Thymus (tissue), 11 donors: ENCODE results near the gene ZNF385B. TPM values are rescaled to one million over a fixed set of nuclear protein-coding genes. Genes with fewer than 3 reads are reported as not detected.
A peak's percentile ranks its signal among the peaks of the same experiment; 100 is the strongest.

Experiments
- DNase-seq, 9 donors: peaks; one replicate each; pipeline ENCODE4 v3.0.0-alpha.2; 2013; ENCODE audit warnings: low spot score in 9 of 9, low read depth in 6 of 9, missing footprints in 1 of 9
- H3K27ac ChIP-seq, 2 donors: one replicate each; pipeline ENCODE4 v1.5.1; 2013; ENCODE audit warnings: control low read depth in 1 of 2, low read depth in 1 of 2, low read length in 1 of 2, mild to moderate bottlenecking in 1 of 2, moderate library complexity in 1 of 2
- H3K27me3 ChIP-seq, 2 donors: one replicate each; pipeline ENCODE4 v1.5.1; 2013; ENCODE audit warnings: low read length in 1 of 2; ENCODE audit not compliant: control insufficient read depth in 2 of 2, insufficient read depth in 1 of 2
- H3K36me3 ChIP-seq, 2 donors: one replicate each; pipeline ENCODE4 v1.5.1; 2013; ENCODE audit warnings: low read length in 1 of 2, mild to moderate bottlenecking in 1 of 2, moderate library complexity in 1 of 2; ENCODE audit not compliant: control insufficient read depth in 2 of 2, insufficient read depth in 2 of 2
- H3K4me1 ChIP-seq, 2 donors: one replicate each; pipeline ENCODE4 v1.5.1; 2013; ENCODE audit warnings: low read length in 2 of 2; ENCODE audit not compliant: control insufficient read depth in 2 of 2, insufficient read depth in 2 of 2
- H3K4me3 ChIP-seq, 2 donors: one replicate each; pipeline ENCODE4 v1.5.1; 2013; ENCODE audit warnings: low read length in 2 of 2, control low read depth in 1 of 2, mild to moderate bottlenecking in 1 of 2
- H3K9me3 ChIP-seq, 2 donors: one replicate each; pipeline ENCODE4 v1.5.1; 2013; ENCODE audit warnings: low read length in 1 of 2, mild to moderate bottlenecking in 1 of 2; ENCODE audit not compliant: control insufficient read depth in 2 of 2, insufficient read depth in 1 of 2
- WGBS: extraction: QIAGEN DNeasy Blood & Tissue Kit; methylation state at CpG from one replicate; pipeline ENCODE4 v1.1.7; 2013; 5-methylcytosine and 5-hydroxymethylcytosine counted together
- polyA plus RNA-seq: library from polyadenylated mRNA; stranded (reverse); fragments of 200-250 nt; gene quantifications from one replicate; pipeline ENCODE4 v1.2.3, GENCODE V29; 2013
- total RNA-seq: library from RNA; stranded (reverse); fragments of 120-200 nt; gene quantifications from one replicate; pipeline ENCODE4 v1.2.4, GENCODE V29; 2013
- donor health status: healthy.

Gene ZNF385B
- total and polyA plus RNA-seq, 2 donors, result 0.14 to 2.0 TPM

DNA sequence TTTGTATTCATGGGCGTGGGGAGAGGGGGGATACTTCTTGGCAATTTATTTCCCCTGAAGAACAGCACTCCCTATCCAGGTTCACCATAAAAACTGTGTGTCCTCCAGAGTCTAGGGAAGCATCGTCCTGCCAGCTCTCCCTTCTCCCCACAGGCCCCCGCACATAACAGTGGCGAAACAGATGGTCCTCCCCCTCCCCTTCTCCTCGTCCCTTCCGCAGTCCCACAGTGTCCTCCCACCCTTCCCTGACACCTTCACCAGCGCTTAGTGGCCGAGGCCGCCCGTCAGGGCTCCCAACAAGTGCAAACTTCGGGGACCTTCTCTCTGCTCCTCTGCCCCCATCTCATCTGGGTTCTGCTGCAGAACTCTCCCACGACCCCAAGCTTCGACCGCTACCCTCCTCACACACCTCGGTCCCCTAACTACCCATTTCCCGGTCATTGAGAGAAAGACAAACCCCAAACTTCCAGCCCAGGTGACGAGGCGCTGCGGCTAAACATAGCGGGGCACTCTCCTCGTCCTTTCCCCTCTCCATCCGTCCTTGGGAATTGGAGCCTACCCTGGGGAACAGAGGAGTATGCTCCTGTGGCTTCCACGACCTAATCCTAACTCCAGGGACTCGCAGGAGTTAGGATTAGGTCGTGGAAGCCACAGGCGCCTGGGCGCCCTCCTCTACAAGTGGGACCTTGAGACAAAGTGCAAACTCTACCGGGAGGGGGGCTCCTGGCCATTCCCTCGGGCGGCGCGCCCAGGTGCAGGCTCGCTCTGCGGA lies 971 bp downstream of the ZNF385B start:
- H3K27me3 ChIP-seq, result peaks cover 36 to 69% of the 10 kb centered on the region in 2 donors
- no peaks in the 10 kb centered on the region for H3K9me3 ChIP-seq
- H3K4me3 ChIP-seq, result peak overlapping the region in 1 of 2 donors; percentile 29
- H3K36me3 ChIP-seq, result no peaks in the 10 kb centered on the region
- H3K4me1 ChIP-seq, result no peaks in the 10 kb centered on the region
- DNase-seq, result no peak
- WGBS, result 6% methylated on average over 34 of the region's 34 CpGs
- no peak overlapping the region for H3K27ac ChIP-seq

DNA sequence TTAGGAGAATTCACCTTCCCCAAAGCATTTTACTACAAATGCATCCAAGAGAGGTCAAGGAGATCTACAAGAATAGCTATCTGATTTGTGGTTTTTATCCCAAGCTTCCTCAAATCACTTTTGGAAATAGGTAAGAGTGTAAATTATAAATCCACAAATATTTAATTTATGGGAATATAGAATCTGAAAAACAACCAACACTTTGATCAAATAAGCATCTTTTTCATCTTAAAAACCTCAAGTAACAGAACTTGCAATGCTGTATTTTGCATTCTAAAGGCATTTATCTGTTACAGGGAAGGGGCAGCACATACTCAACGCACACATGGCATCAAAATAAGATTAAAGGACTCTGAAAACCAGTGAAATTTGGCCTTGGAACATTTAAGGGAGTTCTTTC lies 1.9 kb downstream of the ZNF385B start:
- H3K27me3 ChIP-seq, result peaks cover 36 to 69% of the 10 kb centered on the region in 2 donors
- H3K9me3 ChIP-seq, result no peaks in the 10 kb centered on the region
- H3K36me3 ChIP-seq, result no peaks in the 10 kb centered on the region
- no peak overlapping the region for H3K27ac ChIP-seq
- no peak for DNase-seq
- H3K4me3 ChIP-seq, result no peak overlapping the region
- 82% methylated on average over 1 of the region's 1 CpG for whole genome bisulfite sequencing
- H3K4me1 ChIP-seq, result no peaks in the 10 kb centered on the region

GRCh38 chr2:179857236-179857635 lies 4.2 kb downstream of the ZNF385B start:
- Histone ChIP-seq H3K27ac (no peak overlapping the region), H3K4me1 (no peaks in the 10 kb centered on the region), H3K9me3 (no peaks in the 10 kb centered on the region), H3K4me3 (no peak overlapping the region), H3K27me3 (peaks cover 24 to 48% of the 10 kb centered on the region in 2 donors), H3K36me3 (no peaks in the 10 kb centered on the region)
- 68% methylated on average over 4 of the region's 4 CpGs for WGBS
- DNase-seq, result no peak

DNA sequence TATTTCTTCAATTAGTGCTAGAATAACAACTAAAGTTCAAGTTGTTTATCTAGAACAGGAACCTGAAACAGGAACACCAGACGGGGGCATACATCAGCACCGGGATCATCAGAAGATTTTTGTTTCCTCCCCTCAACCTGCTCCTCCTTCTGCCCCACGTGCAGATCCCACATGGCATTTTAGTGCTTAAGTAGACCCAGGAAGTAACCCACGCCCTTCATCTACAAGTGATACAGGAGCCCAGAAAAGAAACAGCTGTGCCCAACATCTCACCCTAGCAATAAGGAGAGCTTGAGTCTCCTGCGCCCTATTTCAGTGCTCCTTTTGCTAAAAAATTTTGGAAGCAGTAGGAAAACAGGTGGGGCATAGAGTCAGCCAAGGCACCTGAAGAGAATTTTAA lies 5.2 kb downstream of the ZNF385B start:
- Histone ChIP-seq H3K36me3 (no peaks in the 10 kb centered on the region), H3K9me3 (no peaks in the 10 kb centered on the region), H3K27ac (no peak overlapping the region), H3K27me3 (peaks cover 17 to 38% of the 10 kb centered on the region in 2 donors), H3K4me3 (no peak overlapping the region), H3K4me1 (no peaks in the 10 kb centered on the region)
- no peak for DNase-seq
- 38% methylated on average over 5 of the region's 5 CpGs for WGBS

GRCh38 chr2:179855673-179856072 lies 5.7 kb downstream of the ZNF385B start:
- H3K9me3 ChIP-seq, result no peaks in the 10 kb centered on the region
- DNase-seq, result no peak
- H3K36me3 ChIP-seq, result no peaks in the 10 kb centered on the region
- H3K4me3 ChIP-seq, result no peak overlapping the region
- whole genome bisulfite sequencing, result 100% methylated on average over 1 of the region's 1 CpG
- peaks cover 12 to 34% of the 10 kb centered on the region in 2 donors for H3K27me3 ChIP-seq
- no peak overlapping the region for H3K27ac ChIP-seq
- no peaks in the 10 kb centered on the region for H3K4me1 ChIP-seq

- no peak overlapping the region for H3K27ac ChIP-seq
- 92% methylated on average over 3 of the region's 3 CpGs for WGBS
- H3K4me1 ChIP-seq, result no peaks in the 10 kb centered on the region
- no peak for DNase-seq
- peaks cover 7 to 26% of the 10 kb centered on the region in 2 donors for H3K27me3 ChIP-seq
- H3K36me3 ChIP-seq, result no peaks in the 10 kb centered on the region
- H3K9me3 ChIP-seq, result no peaks in the 10 kb centered on the region
- H3K4me3 ChIP-seq, result no peak overlapping the region
Observed at GRCh38 chr2:179854891-179855290, 6.5 kb downstream of the ZNF385B start.

- Histone ChIP-seq H3K27me3 (peaks cover 2 to 9% of the 10 kb centered on the region in 2 donors), H3K27ac (no peak overlapping the region), H3K4me3 (no peak overlapping the region), H3K4me1 (no peaks in the 10 kb centered on the region), H3K9me3 (no peaks in the 10 kb centered on the region), H3K36me3 (no peaks in the 10 kb centered on the region)
- DNase-seq, result no peak
Observed at GRCh38 chr2:179853108-179853507, 8.3 kb downstream of the ZNF385B start.

DNA sequence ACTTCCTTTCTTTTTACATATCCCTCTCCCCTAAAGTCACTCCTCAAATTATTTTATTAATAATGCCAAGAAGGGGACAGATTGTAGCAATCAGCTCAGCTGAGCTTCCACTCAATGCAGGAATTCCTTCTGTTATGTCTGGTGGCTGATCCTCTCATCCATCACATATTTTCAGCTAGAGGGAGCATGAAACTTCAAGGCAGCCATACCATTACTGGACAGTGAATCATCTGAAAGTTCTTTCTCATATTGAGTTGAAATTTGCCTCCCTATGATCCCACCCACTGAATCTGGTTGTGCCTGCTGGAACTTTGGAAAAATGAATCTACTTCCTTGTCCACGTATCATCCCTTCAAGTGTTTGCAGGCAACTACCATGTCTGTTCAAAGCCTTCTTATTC lies 11.2 kb downstream of the ZNF385B start:
- Histone ChIP-seq H3K27me3 (no peaks in the 10 kb centered on the region), H3K27ac (no peak overlapping the region), H3K4me1 (no peaks in the 10 kb centered on the region), H3K9me3 (no peaks in the 10 kb centered on the region), H3K36me3 (no peaks in the 10 kb centered on the region), H3K4me3 (no peak overlapping the region)
- WGBS, result 85% methylated on average over 1 of the region's 1 CpG
- no peak for DNase-seq

DNA sequence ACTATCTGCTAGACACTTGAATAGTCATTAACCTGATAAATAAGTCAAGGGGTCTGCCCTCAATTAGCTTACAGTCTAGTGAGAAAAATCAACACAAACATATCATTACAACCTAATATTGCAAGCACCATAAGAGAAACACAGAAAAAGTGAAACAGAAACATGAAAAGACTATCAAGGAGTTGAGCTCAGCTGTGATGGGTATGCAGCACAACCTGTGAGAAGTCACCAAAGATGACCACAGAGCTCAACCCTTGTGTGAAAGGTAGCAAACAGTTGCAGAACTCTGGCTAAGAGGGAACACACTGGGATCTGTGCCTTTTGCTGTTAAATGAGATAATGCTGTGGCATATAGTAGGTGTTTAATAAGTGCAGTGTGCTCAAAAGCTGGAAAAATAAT lies 11.7 kb downstream of the ZNF385B start:
- H3K4me1 ChIP-seq, result no peaks in the 10 kb centered on the region
- H3K9me3 ChIP-seq, result no peaks in the 10 kb centered on the region
- no peak overlapping the region for H3K27ac ChIP-seq
- no peak overlapping the region for H3K4me3 ChIP-seq
- DNase-seq, result no peak
- no peaks in the 10 kb centered on the region for H3K27me3 ChIP-seq
- H3K36me3 ChIP-seq, result no peaks in the 10 kb centered on the region
